HG02981 (cell line): ENCODE data around the gene PTPRA.
"Not testable (repeated sequence)": the region's sequence is repeated elsewhere in the genome, so short reads cannot be mapped to it uniquely, and the experiment has no call there.

Experiments used
- ATAC-seq: cut with Tn5 transposase; IDR thresholded peaks from one replicate; pipeline ENCODE4 v1.9.1; 2021; ENCODE audit warnings: mild to moderate bottlenecking, moderate library complexity; ENCODE audit not compliant: unreplicated experiment

Gene PTPRA

DNA sequence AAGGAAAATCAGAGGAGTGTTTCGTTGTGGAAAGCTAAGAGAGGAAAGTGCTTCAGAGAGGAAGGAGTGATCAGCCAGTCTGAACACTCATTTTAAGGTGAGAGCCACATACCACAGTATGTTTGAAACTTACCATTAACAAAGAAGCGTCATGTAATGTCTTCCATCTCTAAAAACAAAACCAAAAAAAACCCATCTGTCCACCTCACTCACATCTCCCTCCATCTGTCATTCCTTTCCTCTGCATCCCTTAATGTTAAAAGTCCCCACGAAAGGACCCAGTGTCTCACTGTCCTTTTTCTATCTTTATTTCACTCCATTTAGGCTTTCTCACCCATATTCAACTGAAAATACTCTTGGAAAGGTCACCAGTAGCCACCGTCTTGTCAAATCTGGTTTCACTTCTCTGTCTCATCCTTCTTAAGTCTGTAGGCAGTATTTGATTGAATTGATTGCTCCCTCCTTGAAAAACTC lies 110.8 kb downstream of the PTPRA start:
- ATAC-seq = no peak

DNA sequence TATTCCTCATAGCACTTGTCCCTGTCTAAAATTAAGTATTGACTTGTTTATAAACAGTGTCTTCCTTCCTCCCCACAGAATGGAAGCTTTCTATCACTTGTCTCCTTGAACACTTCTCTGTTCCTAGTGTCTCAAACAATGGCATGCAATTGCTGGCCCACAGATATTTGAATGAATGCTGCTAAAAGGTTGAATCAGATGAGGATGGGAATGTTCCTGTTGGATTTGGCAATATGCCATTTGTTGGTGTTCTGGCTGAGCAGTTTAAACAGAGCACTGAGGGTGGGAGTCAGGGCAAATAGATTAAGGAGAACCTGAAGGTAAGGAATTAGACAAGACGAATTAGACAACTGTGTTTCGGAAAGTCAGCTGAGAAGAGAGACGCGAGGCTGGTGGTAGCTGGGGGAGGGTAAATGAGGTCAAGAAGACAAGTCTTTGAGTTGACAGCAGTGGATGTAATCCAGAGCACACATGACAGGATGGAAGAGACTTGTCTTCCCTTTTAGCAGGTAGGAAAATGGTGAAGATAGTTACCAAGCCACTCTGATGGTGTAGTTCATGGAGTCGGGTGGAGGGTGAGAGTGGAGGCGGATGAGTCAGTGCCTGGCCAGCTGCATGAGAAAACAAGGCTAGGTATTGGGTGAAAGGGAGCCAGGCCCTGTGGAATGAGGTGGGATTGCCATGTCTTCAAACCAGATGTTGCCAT lies 111.8 kb downstream of the PTPRA start:
- no peak for ATAC-seq

DNA sequence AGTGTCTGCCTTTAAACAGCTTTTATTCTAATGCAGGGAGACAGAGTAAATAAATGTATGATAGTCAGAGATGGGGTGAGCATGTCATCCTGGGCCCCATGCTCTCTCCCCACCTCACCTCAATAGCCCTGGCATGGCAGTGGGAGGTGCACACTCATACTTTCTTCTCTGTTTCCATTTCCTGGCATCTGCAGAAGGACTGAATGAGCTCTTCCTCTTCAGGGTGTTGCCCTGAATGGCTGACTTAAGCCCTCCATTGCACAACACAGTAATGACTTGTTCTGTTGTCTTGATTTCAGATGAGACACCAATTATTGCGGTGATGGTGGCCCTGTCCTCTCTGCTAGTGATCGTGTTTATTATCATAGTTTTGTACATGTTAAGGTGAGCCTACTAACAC lies 113.2 kb downstream of the PTPRA start:
- ATAC-seq = no peak

DNA sequence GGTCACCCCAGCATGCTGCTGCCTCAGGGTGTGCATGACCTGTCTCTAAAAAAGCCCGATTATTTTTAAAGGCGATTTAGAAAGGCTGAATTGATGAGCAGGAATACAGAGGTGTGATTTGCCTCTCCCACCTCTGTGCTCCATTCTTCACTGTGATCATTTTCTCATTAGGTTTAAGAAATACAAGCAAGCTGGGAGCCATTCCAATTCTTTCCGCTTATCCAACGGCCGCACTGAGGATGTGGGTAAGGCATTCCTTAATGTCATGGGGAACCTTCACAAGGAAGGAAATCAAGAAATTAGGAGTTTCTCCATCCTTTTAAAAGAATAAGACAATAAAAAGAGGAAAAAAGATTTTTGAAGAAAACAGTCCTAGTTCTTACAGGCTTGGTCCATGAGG lies 114.6 kb downstream of the PTPRA start:
- ATAC-seq = no peak

DNA sequence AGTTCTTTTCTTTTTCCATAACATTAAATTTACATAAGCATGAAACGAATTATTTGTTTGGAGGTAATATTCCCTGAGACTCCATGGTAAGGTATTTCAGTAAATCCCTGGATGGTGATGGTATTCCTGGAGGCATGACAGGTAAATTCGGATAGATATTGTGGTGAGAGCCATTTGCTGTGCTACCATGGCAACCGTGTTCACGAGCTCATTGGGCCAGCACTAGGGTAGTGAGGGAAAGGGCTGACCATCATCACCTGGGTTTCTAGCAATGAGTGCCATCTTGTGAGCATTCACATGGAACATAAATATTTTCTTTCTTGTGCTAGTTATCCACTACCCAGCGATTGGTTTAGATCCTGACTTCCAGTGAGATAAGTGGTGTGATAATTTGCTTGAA lies 118.3 kb downstream of the PTPRA start:
- no peak for ATAC-seq

DNA sequence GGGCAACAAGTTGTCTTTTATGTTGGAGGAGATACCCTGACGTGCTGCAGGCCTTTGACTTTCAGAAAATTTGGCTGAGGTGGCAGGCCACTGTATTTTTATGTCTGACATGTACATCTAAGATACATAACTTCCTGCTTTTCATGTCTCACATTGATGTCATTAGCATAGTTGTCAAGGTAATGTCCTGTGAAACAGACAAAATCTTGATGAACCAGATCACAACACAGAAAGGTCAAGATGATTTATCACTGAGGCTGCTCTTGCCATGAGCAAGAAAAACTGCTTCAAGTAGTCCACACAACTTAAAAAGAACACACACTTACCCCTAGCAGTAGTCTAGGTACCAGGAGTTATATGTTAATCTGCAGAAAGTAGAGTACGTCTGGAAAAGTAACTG lies 120.0 kb downstream of the PTPRA start:
- no peak for ATAC-seq

DNA sequence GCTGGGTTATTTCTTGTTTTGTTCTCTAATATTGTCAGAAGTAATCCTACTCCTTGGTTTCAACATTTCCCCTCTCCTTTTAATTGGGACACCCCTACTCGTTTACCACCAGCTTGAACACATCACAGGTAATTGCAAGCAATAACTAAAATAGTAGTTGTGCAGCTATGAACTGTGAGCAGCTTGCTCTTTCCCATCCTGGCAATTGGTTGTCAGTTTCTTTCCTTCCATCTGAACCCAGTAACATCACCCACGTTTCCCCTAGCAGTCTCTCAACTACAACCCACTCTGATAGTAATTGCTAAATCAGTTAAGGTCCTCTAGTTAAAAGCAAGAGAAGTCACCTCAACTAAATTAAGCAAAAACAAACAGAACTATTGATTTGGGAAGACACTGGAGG lies 122.5 kb downstream of the PTPRA start:
- ATAC-seq = no peak

DNA sequence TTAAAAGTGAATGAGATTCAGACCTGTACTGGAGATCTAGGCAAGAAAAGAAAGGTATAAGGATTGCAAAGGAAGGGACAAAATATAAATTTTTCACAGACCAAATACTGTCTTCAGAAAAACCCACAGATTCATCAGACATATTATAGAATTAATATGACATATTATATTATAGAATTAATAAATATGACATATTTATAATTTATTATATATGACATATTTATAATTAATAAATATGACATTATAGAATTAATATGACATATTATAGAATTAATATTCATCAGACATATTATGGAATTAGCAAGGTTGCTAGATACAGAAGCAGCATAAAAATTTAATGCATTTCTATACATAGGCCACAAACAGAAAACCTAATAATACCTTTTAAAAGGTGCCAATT lies 125.4 kb downstream of the PTPRA start:
- ATAC-seq = no peak

DNA sequence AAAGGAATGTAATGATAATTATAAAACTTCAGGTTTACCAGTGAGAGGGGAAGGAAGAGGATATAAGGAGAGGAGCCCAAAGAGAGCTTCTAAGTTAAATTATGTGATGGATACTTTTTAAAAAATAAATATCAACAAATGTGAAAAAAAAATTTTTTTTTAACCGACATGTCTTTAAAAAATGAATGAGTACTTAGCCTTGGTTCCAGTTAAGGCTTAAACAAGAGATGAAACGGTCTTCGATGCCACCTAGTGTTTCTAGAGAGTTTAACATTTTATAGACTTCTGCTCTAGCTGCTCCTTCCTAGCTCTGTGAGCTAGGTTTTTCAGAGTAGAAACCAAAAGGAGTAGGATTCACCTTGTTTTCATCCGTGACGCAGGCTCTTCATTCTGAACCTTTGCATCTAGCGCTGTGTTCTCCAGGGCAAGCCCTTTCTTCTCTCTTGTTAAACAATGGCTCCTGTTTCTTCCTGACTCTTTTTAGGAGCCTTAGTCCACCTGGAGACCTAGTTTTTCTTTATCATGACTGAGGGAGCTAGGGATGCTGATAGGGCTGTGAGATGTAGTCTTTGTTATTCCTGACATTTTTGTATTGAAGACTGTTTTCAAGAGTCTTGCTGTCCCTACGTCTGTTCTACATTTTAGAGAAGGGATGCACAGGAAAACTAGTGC lies 127.7 kb downstream of the PTPRA start:
- ATAC-seq = no peak

DNA sequence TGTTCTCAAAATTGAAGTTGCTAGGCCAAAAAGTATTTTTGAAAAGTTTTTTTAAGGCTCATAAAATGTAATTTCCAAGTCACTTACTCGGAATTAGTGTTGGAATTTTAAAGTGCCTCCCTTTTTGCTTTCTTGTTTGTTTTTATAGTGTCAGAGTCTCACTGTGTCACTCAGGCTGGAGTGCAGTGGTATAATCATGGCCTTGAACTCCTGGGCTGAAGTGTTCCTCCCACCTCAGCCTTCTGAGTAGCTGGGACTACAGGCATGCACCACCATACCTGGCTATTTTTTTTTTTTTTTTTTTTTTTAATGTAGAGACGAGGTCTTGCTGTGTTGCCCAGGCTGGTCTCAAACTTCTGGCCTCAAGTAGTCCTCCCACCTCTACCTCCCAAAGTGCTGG lies 130.1 kb downstream of the PTPRA start:
- no peak for ATAC-seq

DNA sequence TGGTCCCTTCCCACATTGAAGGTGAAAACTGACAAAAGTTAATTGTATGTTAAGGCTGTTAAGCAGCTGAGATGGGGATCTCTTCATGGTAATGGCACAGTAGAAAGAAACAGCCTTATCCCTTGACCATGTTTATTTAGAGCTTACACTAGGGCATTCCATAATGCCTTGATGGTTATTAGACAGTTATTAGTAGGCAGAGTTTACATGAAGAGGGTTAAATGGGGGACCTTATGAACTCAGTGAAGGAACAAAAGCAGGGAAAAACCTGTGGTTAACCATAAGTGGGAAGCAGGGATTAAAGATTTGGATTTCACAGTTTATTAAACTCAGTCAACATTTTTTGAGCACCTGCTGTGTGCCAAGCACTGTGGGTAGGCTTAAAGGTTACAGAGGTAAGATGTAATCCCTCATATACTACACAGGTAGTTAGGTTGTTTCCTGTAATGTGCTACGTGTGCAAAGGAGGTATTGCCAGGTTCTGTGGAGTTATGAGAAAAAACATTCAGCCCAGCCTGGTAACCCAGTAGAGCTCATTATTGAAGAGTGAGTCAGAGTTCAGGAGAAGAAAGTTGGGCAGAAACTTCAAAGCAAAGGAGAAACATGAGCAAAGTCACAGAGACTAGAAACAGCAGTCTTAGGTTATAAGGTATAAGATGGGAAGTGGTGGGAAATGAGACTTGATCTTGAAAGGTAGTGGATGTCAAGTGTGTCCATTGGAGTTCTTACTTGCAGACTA lies 137.9 kb downstream of the PTPRA start:
- ATAC-seq = no peak

DNA sequence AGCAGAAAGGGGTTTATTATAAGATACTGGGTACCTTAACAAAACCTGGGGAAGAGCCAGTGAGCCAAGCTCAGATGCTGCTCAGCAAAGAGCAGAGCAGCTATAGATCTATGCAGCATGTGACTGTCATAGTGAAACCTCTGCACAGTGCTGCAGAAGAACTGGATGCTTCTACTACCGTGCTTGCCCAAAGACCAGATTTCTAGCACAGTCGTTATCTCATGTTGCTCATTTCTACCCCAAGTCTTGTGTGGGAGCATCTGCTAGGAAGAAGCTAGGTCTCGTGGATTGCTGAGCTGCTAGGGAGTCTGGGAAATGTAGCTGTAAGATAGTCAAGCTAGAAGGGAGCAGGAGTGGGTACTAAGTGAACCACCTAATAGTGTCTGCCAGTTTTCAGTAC lies 138.5 kb downstream of the PTPRA start:
- ATAC-seq = no peak

DNA sequence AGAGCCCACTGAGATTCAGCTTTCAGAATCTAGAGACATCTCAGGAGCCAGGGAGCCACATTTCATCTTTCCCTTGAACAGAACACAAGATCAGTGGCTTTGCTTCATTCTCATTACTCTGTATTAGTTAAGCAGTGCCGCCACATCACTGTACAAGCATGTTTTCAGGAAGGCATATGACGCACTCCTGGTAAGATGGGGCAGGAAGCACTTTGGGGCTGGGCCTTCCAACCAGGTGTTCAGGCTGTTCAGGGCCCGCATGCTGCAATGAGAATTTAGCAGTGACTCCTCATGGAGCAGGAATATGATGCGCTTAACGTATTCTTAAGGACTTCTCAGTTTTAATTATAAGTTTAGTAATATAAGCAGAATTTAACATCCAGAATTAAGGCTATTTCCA lies 140.5 kb downstream of the PTPRA start:
- no peak for ATAC-seq

DNA sequence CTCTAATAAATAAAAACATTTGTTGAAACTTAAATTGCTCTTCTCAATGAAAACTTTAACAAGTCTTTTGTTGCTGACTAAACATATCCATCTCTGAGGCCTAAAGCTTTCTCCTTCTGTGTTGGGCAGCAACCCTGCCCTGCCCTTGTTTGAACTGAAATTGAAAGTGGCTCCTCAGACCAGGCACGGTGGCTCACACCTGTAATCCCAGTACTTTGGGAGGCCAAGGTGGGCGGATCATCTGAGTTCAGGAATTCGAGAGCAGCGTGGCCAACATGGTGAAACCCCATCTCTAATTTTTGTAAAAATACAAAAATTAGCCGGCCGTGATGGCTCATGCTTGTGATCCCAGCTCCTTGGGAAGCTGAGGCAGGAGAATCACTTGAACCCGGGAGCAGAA lies 140.9 kb downstream of the PTPRA start:
- ATAC-seq = no peak

DNA sequence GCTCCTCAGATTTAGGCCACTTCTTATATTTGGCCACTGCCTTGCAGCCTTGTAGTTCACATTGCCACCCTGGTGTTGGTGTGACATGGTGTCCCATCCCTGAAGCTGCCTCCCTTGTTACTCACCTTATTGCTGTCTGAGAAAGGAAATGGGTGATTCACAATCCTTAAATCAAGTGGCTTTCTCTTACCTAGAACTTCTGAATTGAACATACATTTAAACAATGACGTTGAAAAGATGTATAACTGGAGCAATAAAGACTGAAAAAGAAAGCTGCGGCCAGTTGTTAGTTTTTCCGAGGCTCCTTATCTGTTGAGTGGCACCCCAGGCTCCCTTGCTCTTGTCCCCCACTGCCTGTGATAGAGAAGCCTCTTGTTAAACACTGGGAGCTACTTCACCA lies 141.4 kb downstream of the PTPRA start:
- ATAC-seq = no peak

DNA sequence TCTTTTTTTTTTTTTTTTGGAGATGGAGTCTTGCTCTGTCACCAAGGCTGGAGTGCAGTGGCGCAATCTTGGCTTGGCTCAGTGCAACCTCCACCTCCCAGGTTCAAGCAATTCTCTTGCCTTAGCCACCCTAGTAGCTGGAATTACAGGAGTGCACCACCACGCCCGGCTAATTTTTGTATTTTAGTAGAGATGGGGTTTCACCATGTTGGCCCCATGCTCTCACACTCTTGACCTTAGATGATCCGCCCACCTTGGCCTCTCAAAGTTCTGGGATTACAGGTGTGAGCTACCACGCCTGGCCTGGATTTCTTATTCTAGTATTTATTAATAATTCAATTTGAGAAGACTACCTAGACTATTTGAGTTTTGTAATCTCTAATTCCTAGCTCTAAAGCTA lies 142.0 kb downstream of the PTPRA start:
- ATAC-seq = not testable (repeated sequence)

DNA sequence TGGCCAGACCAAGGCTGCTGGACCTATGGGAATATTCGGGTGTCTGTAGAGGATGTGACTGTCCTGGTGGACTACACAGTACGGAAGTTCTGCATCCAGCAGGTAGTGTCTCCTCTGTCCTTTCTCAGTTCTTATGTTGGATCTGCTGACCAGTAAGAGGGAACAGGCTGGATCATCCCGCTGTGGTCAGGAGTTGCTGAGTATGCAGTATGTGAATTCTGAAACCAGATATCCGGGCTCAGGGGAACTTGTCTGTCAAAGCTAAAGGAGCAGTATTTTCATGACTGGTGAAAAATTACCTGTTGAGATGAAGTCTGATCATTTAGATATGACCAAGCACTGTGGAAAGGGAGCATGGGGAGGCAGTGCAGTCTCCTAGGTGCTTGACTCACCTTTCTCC lies 148.0 kb downstream of the PTPRA start:
- ATAC-seq = no peak

DNA sequence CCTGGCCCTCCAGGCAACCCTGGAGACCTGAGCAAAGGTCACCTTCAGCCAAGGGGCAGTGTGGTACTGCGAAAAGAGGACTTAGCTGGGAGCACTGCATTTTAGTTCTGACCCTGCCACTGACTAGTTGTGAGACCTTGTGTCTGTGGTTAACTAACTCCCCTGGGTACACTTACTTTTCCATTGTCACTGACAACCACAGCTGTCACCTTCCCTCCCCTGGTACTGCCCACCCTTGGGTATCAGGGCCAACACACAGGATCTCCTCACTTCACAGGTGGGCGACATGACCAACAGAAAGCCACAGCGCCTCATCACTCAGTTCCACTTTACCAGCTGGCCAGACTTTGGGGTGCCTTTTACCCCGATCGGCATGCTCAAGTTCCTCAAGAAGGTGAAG lies 148.5 kb downstream of the PTPRA start:
- ATAC-seq = no peak

DNA sequence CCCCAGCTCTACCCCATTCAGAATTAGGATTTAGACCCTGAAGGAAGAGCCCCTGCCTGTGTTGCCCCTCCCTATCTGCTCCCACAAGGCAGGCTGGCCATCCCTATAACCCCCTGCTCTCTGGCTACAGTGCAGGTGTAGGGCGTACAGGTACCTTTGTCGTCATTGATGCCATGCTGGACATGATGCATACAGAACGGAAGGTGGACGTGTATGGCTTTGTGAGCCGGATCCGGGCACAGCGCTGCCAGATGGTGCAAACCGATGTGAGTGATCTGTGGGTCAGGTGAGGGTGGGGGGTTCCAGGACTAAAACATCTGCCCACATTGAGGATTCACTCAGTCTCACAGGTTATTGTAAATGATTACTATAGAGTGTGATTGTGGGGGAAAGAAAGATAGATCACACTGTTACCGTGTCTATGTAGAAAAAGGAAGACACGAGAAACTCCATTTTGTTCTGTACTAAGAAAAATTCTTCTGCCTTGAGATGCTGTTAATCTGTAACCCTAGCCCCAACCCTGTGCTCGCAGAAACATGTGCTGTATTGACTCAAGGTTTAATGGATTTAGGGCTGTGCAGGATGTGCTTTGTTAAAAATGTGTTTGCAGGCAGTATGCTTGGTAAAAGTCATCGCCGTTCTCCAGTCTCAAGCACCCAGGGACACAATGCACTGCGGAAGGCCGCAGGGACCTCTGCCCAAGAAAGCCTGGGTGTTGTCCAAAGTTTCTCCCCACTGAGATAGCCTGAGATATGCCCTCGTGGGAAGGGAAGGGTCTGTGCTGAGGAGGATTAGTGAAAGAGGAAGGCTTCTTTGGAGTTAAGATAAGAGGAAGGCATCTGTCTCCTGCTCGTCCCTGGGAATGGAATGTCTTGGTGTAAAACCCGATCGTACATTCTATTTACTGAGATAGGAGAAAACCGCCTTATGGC lies 149.5 kb downstream of the PTPRA start:
- not testable (repeated sequence) for ATAC-seq

DNA sequence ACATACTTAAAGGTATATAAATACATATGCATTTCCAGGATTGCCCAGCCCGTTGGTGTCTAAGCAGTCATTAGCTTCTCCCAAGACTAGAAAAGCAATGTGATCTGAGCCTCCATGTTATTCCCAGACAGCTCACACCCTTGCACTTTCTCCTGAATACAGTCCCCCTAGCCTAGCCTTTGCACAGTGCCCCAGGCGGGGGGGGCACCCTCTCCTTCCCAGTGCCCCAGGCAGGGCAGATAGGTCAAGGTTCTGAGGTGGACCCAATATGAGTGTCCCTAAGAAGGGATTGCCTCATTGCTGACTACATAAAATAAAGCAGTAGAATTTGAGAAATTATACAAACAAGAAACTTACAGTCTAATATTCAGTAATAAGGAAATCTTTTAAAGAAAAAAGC lies 154.7 kb downstream of the PTPRA start:
- ATAC-seq = no peak
